ENCODE data around the gene ZNF648.

The ZNF648 gene

GRCh38 chr1:182087719-182088350 is 26.3 kb upstream of the ZNF648 start:
- TF ChIP-seq MYC (IDR thresholded peaks at IDR 0.05; ENCODE audit: low read depth, low read length) = no peak
- TF ChIP-seq CTCF (IDR thresholded peaks at IDR 0.05; ENCODE audit: low read depth, low read length) = no peak
- H3K4me3 ChIP-seq (ENCODE audit: low read depth, low read length) = no peak overlapping the region
- DNase-seq (ENCODE audit: low read depth) = no peak

GRCh38 chr1:182087304-182087703 is 25.8 kb upstream of the ZNF648 start:
- TF ChIP-seq POLR2A (IDR thresholded peaks at IDR 0.05; ENCODE audit: extremely low read depth, insufficient read length) = no peak
- TF ChIP-seq MYC (IDR thresholded peaks at IDR 0.05; ENCODE audit: low read depth, low read length) = no peak
- no peak for TF ChIP-seq CTCF (IDR thresholded peaks at IDR 0.05; ENCODE audit: low read depth, low read length)
- TF ChIP-seq, protein P1, sequence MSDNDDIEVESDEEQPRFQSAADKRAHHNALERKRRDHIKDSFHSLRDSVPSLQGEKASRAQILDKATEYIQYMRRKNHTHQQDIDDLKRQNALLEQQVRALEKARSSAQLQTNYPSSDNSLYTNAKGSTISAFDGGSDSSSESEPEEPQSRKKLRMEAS (IDR thresholded peaks at IDR 0.05; ENCODE audit: low read depth, low read length) = no peak
- H3K4me3 ChIP-seq (ENCODE audit: low read depth, low read length) = no peak overlapping the region
- DNase-seq (ENCODE audit: low read depth) = peak; percentile 24

DNA sequence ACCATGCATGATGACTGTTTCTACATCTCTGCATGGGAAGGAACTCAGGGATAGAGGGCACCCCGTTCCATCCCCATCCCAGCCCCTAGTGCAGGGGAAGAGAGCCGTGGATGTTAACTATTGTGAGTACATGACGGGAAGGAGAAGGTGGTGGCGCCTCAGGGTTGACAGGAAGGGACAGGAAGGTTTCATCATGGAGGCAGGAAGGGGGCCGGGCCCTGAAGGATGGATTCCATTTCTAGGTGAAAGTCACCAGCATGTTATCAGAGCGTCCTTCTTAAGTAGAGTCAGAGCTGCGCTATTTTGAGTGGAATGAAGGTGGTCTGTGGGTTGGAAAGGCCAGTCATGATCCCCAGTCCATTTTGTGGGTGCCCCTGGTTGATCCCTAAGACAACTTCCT is 25.1 kb upstream of the ZNF648 start:
- no peak for TF ChIP-seq MYC (IDR thresholded peaks at IDR 0.05; ENCODE audit: low read depth, low read length)
- TF ChIP-seq, protein P1 (IDR thresholded peaks at IDR 0.05; ENCODE audit: low read depth, low read length) = no peak
- TF ChIP-seq CTCF (IDR thresholded peaks at IDR 0.05; ENCODE audit: low read depth, low read length) = no peak
- no peak for TF ChIP-seq POLR2A (IDR thresholded peaks at IDR 0.05; ENCODE audit: extremely low read depth, insufficient read length)
- DNase-seq (ENCODE audit: low read depth) = no peak
- H3K4me3 ChIP-seq (ENCODE audit: low read depth, low read length) = no peak overlapping the region

- DNase-seq (ENCODE audit: low read depth) = no peak
- TF ChIP-seq MYC (IDR thresholded peaks at IDR 0.05; ENCODE audit: low read depth, low read length) (no peak), CTCF (IDR thresholded peaks at IDR 0.05; ENCODE audit: low read depth, low read length) (no peak), POLR2A (IDR thresholded peaks at IDR 0.05; ENCODE audit: extremely low read depth, insufficient read length) (no peak)
- TF ChIP-seq, protein P1 (IDR thresholded peaks at IDR 0.05; ENCODE audit: low read depth, low read length) = no peak
- no peak overlapping the region for H3K4me3 ChIP-seq (ENCODE audit: low read depth, low read length)
These were observed 24.6 kb upstream of the ZNF648 start for GRCh38 chr1:182086136-182086535.

GRCh38 chr1:182085726-182086125 is 24.2 kb upstream of the ZNF648 start:
- no peak overlapping the region for H3K4me3 ChIP-seq (ENCODE audit: low read depth, low read length)
- TF ChIP-seq MYC (IDR thresholded peaks at IDR 0.05; ENCODE audit: low read depth, low read length) (no peak), CTCF (IDR thresholded peaks at IDR 0.05; ENCODE audit: low read depth, low read length) (no peak), POLR2A (IDR thresholded peaks at IDR 0.05; ENCODE audit: extremely low read depth, insufficient read length) (no peak)
- TF ChIP-seq, protein P1 (IDR thresholded peaks at IDR 0.05; ENCODE audit: low read depth, low read length) = no peak
- no peak for DNase-seq (ENCODE audit: low read depth)

Measured in NB4 (cell line).